CD4-positive, alpha-beta T cell (primary cell): ENCODE measurements around the gene ADGRG6. TPM values are rescaled to one million over a fixed set of nuclear protein-coding genes. Genes with fewer than 3 reads are reported as not detected.

Source experiments
- ATAC-seq: fragments of 200-7000 bp; cut with Tn5 transposase; one replicate; pipeline ENCODE4 v1.10.0; 2022; ENCODE audit warnings: mild to moderate bottlenecking; ENCODE audit not compliant: poor library complexity
- CTCF ChIA-PET: fragments of 350-600 bp; sonication (Branson Sonifier 250); formaldehyde crosslinking; loops from one replicate; lab custom pipeline; 2021; ENCODE audit warnings: antibody characterized with exemption, inconsistent platforms; lab: Charles Lee
- POLR2A ChIA-PET: fragments of 350-600 bp; sonication (Branson Sonifier 250); formaldehyde crosslinking; loops from one replicate; lab custom pipeline; 2021; ENCODE audit warnings: antibody characterized with exemption, inconsistent platforms; lab: Charles Lee
- DNase-seq, 14 experiments: peaks; one replicate each; pipeline ENCODE4 v3.0.0-alpha.2; 2013 to 2020; ENCODE audit warnings: mixed read lengths in 2 of 14
- H3K27ac ChIP-seq, 2 donors: one replicate each; pipeline versions ENCODE4 v1.5.1 to v1.7.0; 2013; ENCODE audit warnings: low read length in 2 of 2, low read depth in 1 of 2, mild to moderate bottlenecking in 1 of 2
- H3K27me3 ChIP-seq, 2 experiments: 1 replicate in 1 of 2; 2 replicates in 1 of 2; pipeline versions ENCODE4 v1.6.1 to v1.7.0; 2013; ENCODE audit warnings: low read length in 2 of 2, control low read depth in 1 of 2, mild to moderate bottlenecking in 1 of 2, moderate library complexity in 1 of 2; ENCODE audit not compliant: insufficient read depth in 2 of 2, control insufficient read depth in 1 of 2
- H3K36me3 ChIP-seq: one replicate; pipeline ENCODE4 v1.6.1; 2013; ENCODE audit warnings: low read length, control low read depth; ENCODE audit not compliant: insufficient read depth
- H3K4me1 ChIP-seq: one replicate; pipeline ENCODE4 v1.6.1; 2013; ENCODE audit warnings: low read length, control low read depth; ENCODE audit not compliant: insufficient read depth
- H3K4me3 ChIP-seq: one replicate; pipeline ENCODE4 v1.5.1; 2013; ENCODE audit warnings: mild to moderate bottlenecking, low read length, moderate library complexity
- H3K9me3 ChIP-seq, 2 experiments: 1 replicate in 1 of 2; 2 replicates in 1 of 2; pipeline versions ENCODE4 v1.6.1 to v1.7.0; 2013; ENCODE audit warnings: low read length in 2 of 2, mild to moderate bottlenecking in 2 of 2, control low read depth in 1 of 2, moderate library complexity in 1 of 2; ENCODE audit not compliant: control insufficient read depth in 1 of 2, insufficient read depth in 1 of 2
- H3K27ac Mint-ChIP-seq: one replicate; pipeline ENCODE4 v1.8.0; 2020; ENCODE audit warnings: mixed read lengths
- H3K27me3 Mint-ChIP-seq: one replicate; pipeline ENCODE4 v1.8.0; 2021; ENCODE audit warnings: mixed read lengths
- H3K36me3 Mint-ChIP-seq: one replicate; pipeline ENCODE4 v1.8.0; 2021; ENCODE audit warnings: low read depth, mixed read lengths
- H3K4me1 Mint-ChIP-seq: one replicate; pipeline ENCODE4 v1.8.0; 2021; ENCODE audit warnings: low read depth, mixed read lengths
- H3K4me3 Mint-ChIP-seq: one replicate; pipeline ENCODE4 v1.8.0; 2020; ENCODE audit warnings: mild to moderate bottlenecking, mixed read lengths
- H3K9me3 Mint-ChIP-seq: one replicate; pipeline ENCODE4 v1.8.0; 2020; ENCODE audit warnings: mixed read lengths
- intact Hi-C, 2 experiments: fragments of 100-400 bp; cut with DNase I in 1 of 2; cut with micrococcal nuclease in 1 of 2; formaldehyde crosslinking; loops; one replicate each; pipeline versions ENCODE4 v1.15.1 to v1.9.0; 2023 to 2025; cut with DNase I, micrococcal nuclease
- total RNA-seq, 174 experiments: library from RNA in 2 of 174; stranded (reverse) in 2 of 174; gene quantifications; one replicate each; pipeline ENCODE4 v1.2.3 and lab custom pipeline; 2021 to 2026
- TF ChIP-seq, protein P1 (sequence below): fragments of 200-600 bp; IDR thresholded peaks from one replicate; pipeline ENCODE4 v1.8.0; 2022; ENCODE audit warnings: antibody characterized with exemption, mild to moderate bottlenecking

ADGRG6 gene
- total RNA-seq, 2 experiments from 2014 or later: 0.31 to 0.63 TPM

DNA sequence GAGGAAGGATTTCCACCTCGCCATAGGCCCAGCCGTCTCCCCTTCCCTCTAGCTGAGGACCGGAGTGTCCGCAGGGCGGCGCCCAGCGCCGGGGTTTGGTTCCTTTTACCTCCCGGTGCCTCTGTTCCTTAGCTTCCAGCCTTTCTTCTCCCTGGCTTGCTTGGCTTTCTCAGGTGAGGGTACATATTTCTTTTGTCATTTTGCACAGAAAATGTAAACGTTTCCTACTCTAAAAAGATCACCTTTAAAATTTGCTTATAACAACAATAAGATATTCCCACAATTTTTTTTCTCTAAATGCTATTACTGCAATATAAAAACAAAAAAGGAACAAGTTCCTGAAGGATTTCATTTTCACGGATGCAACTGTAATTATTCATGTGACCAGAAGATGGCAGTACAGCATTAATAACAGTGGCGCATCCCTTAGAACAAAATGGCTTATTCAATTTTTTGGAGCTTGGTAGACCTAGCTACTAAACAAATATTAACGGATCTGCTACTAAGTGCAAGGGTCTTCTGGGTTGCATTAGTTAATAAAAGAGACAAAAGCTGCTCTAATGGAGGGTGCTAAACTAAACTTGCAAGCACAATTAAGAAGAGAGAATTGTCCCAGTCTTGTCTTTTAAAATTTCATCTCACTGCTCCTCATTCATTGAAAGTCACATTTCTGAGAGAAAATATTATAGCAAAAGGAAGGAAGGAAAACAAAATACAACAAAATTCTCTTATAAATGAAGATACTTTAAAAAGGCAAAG is 172.9 kb downstream of the ADGRG6 start:
- Mint-ChIP-seq H3K4me1 (peaks cover 6% of the 10 kb centered on the region), H3K36me3 (no peaks in the 10 kb centered on the region), H3K27me3 (no peaks in the 10 kb centered on the region), H3K9me3 (peaks cover under 1% of the 10 kb centered on the region), H3K4me3 (no peak overlapping the region), H3K27ac (no peak overlapping the region)
- ATAC-seq (peak; percentile 62), DNase-seq (peak in 3 of 14 experiments; percentile 34 to 74 (median 64))
- TF ChIP-seq, protein P1, sequence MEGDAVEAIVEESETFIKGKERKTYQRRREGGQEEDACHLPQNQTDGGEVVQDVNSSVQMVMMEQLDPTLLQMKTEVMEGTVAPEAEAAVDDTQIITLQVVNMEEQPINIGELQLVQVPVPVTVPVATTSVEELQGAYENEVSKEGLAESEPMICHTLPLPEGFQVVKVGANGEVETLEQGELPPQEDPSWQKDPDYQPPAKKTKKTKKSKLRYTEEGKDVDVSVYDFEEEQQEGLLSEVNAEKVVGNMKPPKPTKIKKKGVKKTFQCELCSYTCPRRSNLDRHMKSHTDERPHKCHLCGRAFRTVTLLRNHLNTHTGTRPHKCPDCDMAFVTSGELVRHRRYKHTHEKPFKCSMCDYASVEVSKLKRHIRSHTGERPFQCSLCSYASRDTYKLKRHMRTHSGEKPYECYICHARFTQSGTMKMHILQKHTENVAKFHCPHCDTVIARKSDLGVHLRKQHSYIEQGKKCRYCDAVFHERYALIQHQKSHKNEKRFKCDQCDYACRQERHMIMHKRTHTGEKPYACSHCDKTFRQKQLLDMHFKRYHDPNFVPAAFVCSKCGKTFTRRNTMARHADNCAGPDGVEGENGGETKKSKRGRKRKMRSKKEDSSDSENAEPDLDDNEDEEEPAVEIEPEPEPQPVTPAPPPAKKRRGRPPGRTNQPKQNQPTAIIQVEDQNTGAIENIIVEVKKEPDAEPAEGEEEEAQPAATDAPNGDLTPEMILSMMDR: peak; percentile 94
- intact Hi-C loops: loop anchor here (1.0 to 10.0 kb wide), 8 partner anchors 220 to 1539 kb away; partner anchors contain the start of genes NMBR (in 1 of the 2) and VTA1 (in 1 of the 2)
- Histone ChIP-seq H3K36me3 (no peaks in the 10 kb centered on the region), H3K27me3 (no peaks in the 10 kb centered on the region), H3K4me3 (no peak overlapping the region), H3K27ac (no peak overlapping the region), H3K4me1 (no peaks in the 10 kb centered on the region), H3K9me3 (no peaks in the 10 kb centered on the region)
- POLR2A ChIA-PET: interaction anchor here (0.7 to 1.0 kb wide), 2 partner anchors 473 to 983 kb away, joined by 3 read pairs; no protein-coding TSS in a partner anchor
- CTCF ChIA-PET: interaction anchor here (0.6 to 2.6 kb wide), 19 partner anchors 15 to 1539 kb away, joined by 3 to 20 read pairs (median 4); partner anchors contain the start of genes NMBR and VTA1

DNA sequence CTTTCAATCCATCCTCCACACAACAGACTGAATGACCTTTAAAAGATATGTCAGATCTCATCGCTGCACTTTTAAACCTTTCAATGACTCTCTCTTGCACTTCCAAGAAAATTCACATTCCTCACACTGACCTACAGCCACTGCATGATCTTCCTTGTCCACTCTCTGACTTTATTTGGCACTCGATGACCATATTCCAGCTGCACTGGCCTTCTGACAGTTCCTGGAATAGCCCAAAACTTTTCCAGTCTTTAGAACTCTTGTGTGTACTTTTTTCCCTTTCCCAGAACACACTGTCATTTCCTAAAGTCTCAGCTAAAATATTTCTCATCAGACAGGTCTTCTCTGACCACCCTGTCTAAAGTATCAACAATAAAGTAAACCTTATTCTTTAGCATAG is 174.6 kb downstream of the ADGRG6 start:
- POLR2A ChIA-PET: no interaction called here

DNA sequence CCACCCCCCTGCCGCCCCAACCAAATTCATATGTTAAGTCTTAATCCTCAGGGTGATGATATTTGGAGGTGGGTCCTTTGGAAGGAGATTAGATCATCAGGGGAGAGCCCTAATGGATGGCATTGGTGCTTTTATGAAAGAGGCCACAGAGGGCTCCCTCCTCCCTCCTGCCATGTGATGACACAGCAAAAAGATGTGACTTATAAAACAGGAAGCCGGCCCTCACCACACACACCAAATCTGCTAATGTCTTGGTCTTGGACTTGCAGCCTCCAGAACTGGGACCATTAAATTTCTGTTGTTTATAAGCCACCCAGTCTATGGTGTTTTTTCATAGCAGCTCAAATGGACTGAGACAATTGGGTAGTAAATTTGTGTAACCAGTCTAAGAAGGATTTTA is 176.3 kb downstream of the ADGRG6 start:
- peak in 4 of 14 experiments; percentile 4 to 19 (median 6) for DNase-seq
- Mint-ChIP-seq H3K36me3 (no peaks in the 10 kb centered on the region), H3K27ac (no peak overlapping the region), H3K9me3 (no peaks in the 10 kb centered on the region), H3K4me1 (peaks cover 6% of the 10 kb centered on the region), H3K4me3 (no peak overlapping the region), H3K27me3 (no peaks in the 10 kb centered on the region)
- TF ChIP-seq, protein P1: no peak
- peak; percentile 26 for ATAC-seq
- H3K4me1 ChIP-seq: no peaks in the 10 kb centered on the region
- intact Hi-C loops: loop anchor here (5.0 to 10.0 kb wide), 4 partner anchors 217 to 807 kb away; partner anchors contain the start of genes NMBR (in 1 of the 2) and VTA1 (in 1 of the 2)
- H3K27ac ChIP-seq: no peak overlapping the region
- no peaks in the 10 kb centered on the region for H3K36me3 ChIP-seq
- ChIA-PET POLR2A (no interaction called here), CTCF (no interaction called here)
- no peak overlapping the region for H3K4me3 ChIP-seq
- no peaks in the 10 kb centered on the region for H3K9me3 ChIP-seq
- H3K27me3 ChIP-seq: no peaks in the 10 kb centered on the region

More for the DNA sequence above, 174.6 kb downstream of the ADGRG6 start:
- ATAC-seq: no peak
- intact Hi-C loops: loop anchor here (2.0 to 10.0 kb wide), 5 partner anchors 216 to 808 kb away; partner anchors contain the start of genes NMBR (in 1 of the 2) and VTA1 (in 1 of the 2)
- Mint-ChIP-seq H3K27me3 (no peaks in the 10 kb centered on the region), H3K27ac (no peak overlapping the region), H3K4me1 (peaks cover 6% of the 10 kb centered on the region), H3K36me3 (no peaks in the 10 kb centered on the region), H3K4me3 (no peak overlapping the region), H3K9me3 (no peaks in the 10 kb centered on the region)
- Histone ChIP-seq H3K4me3 (no peak overlapping the region), H3K36me3 (no peaks in the 10 kb centered on the region), H3K27ac (no peak overlapping the region), H3K4me1 (no peaks in the 10 kb centered on the region), H3K27me3 (no peaks in the 10 kb centered on the region), H3K9me3 (no peaks in the 10 kb centered on the region)
- TF ChIP-seq, protein P1: no peak
- DNase-seq: no peak
- CTCF ChIA-PET: interaction anchor here (1.6 to 2.6 kb wide), 2 partner anchors 90 to 950 kb away, joined by 3 to 20 read pairs; no protein-coding TSS in a partner anchor
